GM20431 (cell line): ENCODE data around the gene RECK.
"Not testable (repeated sequence)": the region's sequence is repeated elsewhere in the genome, so short reads cannot be mapped to it uniquely, and the experiment has no call there.

ENCODE experiments used
- in situ Hi-C: fragments of 300-500 bp; cut with MseI, MboI; formaldehyde crosslinking; loops from one replicate; pipeline ENCODE4 v1.15.0; 2020; ENCODE audit warnings: low sequenced_read_pairs; ENCODE audit not compliant: unreplicated experiment

RECK gene

DNA sequence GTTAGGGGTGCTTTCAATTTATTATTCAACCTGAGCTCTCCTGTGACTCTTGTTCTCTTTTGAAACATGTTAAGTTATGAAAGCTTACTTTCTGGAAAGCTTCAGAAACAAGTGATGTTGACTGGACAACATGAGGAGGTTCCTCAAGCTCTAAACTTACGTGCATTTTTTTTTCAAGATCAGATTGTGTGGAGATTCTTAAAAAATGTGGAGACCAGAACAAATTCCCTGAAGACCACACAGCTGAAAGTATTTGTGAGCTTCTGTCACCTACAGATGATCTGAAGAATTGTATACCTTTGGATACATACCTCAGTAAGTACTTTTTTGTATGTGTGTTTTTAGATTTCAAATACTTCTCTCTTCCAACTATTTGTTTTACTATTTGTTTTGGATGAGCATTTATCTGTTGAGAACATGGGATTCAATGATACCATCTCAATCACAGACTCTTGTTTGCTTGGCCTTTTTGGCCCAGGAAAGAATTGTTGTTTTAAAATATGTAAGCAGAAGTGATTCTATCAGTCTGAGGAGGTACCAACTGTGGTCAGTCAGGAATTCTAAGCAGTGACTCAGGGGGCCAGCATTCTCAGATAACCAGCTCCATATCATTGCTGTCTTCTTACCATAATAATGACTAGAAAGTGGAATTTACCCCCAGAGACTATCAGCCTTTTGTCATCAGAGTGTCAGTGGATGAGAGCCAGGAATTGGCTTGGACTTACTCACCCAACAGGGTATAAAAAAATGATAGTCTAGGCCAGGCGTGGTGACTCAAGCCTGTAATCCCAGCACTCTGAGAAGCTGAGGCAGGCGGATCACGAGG is 65.4 kb downstream of the RECK start:
- in situ Hi-C loops, result no loop called here

GRCh38 chr9:36102742-36103495 is 66.2 kb downstream of the RECK start:
- in situ Hi-C loops, result no loop called here

DNA sequence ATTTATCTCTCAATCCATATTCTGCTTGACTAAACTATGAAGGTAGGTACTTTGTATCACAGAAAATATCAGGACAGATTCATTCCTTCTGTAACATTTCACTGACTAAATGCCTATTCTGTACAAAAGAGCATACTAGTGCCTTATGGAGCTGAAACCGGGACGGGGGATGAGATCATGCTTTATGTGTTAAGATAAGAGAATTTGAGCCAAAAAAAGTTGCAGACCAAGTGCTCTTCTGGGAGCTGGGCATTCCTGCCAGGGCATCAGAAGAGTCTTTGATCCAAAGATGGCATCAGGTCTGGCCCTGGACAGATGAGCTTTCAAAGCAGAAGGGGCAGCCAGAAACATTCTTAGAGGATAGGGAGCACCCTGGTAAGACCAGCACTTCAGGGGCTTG is 72.4 kb downstream of the RECK start:
- in situ Hi-C loops, result loop anchor here (5.0 kb wide), 1 partner anchor 58 kb away; the partner anchor contains the start of gene CCIN

GRCh38 chr9:36110434-36110833 is 73.7 kb downstream of the RECK start:
- in situ Hi-C loops, result no loop called here

DNA sequence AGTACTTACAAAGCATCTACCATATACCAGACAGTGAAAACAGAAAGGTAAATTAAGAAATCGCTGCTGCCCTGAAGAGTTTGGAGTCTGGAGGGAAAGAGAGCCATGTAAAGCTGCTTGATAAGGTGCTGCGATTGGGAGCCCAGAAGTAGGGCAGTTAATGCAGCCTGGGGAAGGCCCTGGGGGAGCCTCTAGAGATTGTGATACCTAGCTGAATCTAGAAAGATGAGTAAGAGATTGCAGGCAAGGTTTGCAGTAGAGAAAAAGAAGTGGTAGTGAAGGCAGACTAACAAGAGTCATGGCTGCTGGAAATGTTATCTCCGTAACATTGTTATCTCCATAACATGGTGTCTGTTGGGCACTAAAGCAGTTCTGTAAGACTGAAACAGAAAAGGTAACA is 75.8 kb downstream of the RECK start:
- in situ Hi-C loops, result no loop called here

- in situ Hi-C loops, result no loop called here
Observed at GRCh38 chr9:36113999-36114398, 77.3 kb downstream of the RECK start.

DNA sequence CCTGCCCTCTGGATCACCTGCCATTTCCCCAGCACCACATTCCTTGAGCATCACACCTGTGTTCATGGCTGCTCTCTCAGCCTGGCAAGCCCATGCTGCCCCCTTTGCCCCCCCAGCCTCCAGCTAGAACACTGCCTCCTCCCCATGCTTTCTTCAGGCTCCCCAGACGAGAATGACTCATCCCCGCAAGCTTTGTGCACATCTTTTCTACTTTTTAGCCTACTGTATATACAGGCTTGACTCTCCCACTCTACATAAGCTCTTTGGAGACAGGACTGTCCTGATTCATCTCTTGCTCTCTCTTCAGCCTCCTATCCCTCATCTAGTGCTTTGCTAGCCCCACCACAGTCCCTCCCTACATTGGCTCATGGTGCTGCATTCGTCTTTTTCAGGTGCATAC is 79.9 kb downstream of the RECK start:
- in situ Hi-C loops, result no loop called here

DNA sequence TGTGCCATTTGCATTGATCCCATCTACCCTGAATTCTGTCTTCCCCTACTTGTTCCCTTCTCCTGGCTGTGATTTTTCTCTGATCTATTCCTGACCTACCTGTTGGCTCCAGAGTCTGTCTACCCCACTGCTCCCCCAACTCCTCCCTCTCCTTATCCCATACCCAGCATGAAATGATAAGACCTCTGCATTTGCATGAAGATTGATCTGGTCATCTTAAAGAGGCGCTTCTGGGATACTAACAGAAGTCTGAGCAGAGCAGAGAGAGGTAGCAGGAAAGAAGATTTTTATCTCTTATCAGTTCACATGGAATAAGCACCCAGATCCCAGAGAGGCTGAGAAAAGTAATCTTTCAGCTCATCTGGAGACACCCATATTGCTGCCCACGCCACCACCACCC is 81.5 kb downstream of the RECK start:
- in situ Hi-C loops, result no loop called here

DNA sequence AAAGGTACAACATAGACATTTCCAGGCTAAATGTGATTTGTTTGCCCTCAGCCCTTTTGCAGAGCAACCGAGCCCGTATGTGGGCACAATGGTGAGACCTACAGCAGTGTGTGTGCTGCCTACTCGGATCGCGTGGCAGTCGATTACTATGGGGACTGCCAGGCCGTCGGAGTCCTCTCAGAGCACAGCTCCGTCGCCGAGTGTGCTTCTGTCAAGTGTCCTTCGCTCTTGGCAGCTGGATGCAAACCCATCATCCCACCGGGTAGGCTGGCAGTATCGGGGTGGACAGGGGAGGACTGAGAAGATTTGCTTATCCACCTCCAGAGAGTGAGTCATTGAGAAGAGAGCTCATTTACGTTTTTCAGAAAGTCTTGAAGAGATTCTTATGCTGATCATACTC is 82.0 kb downstream of the RECK start:
- in situ Hi-C loops, result no loop called here

GRCh38 chr9:36119476-36119875 is 82.8 kb downstream of the RECK start:
- in situ Hi-C loops, result no loop called here

DNA sequence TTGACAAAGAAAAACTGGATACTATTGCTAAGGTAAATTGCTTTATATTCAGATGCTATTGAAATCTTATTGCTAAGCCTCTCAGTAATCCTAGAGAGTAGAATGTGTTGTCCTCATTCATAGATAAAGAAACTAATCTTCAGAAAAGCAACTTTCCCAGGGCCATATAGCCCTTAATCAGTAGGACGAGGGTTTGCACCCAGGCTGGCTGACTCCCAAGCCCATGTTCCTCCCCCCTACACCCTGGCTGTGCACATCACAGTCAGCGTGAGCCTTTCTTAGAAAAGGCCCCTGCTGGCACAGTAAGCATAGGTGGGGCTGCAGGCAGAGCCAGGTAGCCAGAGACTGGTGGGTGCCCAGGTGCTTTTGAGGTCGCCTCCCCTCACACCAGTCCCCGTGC is 84.0 kb downstream of the RECK start:
- in situ Hi-C loops, result no loop called here

DNA sequence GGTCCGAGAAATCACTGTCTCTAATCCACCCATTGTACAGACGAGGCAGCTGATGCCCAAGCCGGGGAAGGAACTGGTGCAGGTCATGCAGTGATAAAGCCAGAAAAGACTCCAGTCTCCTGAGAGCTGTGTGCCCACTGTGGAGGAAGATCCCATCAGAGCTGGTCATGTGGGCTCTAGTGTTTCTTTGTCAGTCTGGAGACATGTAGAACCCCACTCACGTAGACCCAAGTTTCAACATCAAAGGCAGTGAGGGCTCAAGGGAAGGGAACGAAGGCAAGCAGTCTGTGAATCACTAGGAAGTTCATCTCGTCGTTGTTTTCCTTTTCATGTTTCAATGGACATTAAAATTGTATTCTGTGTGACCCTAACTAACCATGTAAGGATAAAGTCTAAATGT is 85.3 kb downstream of the RECK start:
- in situ Hi-C loops, result no loop called here

- in situ Hi-C loops, result no loop called here
Observed at GRCh38 chr9:36123515-36123914, 86.8 kb downstream of the RECK start.

DNA sequence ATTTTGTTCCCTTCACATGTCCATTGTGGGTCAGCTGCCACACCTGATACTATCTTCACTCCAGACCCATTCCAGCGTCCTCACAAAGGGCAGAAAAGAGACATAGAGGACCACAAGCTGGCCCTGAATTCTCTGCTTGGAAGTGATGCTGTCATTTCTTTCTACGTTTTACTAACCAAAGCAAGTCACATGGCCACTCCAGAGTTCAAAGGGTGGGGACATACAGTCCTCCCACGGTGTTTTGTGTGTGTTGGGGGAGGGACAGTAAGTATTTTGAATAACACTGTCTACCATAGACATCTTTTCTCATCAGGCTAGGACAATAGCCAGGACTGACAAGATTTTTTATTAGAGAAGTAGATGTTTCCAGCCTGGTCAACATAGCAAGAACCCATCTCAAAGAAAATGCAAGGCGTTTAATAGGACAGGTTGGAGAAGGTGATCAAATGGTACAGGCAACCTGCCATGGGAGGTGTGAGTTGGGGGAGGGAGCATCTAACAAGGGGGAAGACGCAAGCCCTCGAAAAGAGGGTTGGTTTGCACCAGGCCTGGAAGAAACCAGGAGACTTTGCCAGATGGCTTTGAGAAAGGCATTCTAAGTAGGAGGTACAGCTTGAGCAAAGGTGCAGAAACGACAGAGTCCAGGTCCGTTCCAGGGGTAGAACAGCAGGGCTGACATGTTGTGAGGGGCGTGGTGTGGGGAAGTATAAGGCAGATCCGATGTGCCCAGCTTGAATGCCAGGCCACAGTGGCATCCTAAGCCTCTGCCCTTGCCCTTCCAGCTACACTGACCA is 88.5 kb downstream of the RECK start:
- in situ Hi-C loops, result no loop called here

DNA sequence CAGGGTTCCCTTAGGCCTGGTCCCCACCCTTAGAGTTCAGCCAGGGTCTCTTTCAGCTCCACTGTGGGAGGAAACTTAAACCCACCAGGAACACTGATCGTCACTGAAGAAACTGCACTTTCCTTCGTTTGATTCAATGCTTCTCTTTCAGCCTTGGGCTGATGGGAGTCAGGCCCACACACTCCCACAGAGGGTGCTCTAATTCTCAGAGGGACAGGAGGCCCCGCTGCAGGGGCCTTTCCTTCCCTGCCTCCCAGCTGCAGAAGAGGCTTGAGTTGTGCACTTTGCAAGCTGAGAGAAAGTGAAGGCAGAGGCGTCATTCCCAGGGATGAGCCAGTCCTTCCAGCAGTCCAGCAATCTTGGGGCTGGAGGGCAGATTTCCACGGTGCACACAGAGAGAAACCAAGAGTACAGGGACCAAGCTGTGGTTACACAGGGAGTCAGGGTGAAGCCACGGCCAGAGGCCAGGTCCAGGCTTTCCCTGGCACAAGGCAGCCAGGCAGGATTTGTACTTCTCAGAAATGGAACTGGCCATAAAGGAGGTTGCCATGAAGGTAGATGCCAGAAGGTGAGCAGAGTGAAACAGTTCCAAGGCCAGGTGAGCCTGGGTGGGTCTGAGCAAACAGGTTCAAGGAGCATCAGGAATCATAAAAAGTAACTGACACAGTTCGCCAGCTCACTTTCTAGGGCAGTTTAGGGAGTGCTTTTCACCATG is 89.5 kb downstream of the RECK start:
- in situ Hi-C loops, result no loop called here

GRCh38 chr9:36127652-36128244 is 91.0 kb downstream of the RECK start:
- in situ Hi-C loops, result no loop called here

DNA sequence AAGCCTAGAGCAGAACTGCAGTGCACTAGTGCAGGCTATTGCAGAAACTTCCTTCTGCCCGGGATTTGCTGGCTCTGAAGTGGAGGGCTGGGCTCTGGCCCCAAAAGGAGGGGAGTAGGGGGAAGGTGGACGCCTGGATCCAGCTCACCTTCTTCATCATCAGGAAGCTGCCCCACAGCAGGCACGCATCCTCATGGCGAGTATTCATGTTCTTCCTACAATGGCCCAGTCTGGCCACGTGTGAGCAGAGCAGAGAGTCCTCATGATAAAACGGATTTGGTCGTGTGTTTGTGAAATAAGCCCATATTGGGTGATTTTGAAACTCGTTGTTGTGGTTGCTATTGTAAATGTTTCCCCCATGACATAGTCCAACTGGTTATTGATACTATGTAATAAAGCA is 91.6 kb downstream of the RECK start:
- in situ Hi-C loops, result no loop called here

DNA sequence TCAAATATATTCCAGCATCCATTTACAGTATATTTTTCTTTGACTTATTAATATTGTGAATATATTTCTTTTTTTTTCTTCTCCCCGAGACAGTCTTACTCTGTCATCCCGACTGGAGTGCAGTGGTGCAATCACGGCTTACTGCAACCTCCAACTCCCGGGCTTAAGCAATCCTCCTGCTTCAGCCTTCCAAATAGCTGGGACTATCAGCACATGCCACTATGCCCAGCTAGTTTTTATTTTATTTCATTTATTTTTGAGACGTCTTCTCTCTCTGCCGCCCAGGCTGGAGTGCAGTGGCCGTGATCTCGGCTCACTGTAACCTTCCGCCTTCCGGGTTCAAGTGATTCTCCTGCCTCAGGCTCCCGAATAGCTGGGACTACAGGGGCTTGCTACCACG is 92.4 kb downstream of the RECK start:
- in situ Hi-C loops, result no loop called here

GRCh38 chr9:36131666-36132065 is 95.0 kb downstream of the RECK start:
- in situ Hi-C loops, result not testable (repeated sequence)

DNA sequence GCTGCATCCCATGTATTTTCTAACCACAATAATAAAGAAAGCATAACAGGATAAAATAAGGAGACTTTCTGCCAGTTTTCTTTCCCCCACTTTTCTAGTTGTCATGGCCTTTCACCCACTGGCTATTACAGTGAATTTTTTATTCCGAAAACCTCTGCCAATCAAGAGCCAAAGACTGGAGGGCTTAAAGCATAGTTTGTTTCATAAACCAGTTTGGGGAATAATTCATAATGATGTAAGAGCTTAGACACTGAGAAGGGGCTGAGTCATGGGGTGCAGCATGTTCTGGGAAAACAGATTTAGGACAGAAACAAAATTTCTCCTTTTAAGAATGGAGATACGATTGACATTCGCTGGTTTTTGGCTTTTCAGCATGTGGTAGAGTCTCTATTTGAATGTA is 95.4 kb downstream of the RECK start:
- in situ Hi-C loops, result no loop called here
